Right renal pelvis (tissue), 4 donors: ENCODE results near the gene SYNCRIP. TPM values are rescaled to one million over a fixed set of nuclear protein-coding genes. Genes with fewer than 3 reads are reported as not detected.
"Not testable (repeated sequence)": the region's sequence is repeated elsewhere in the genome, so short reads cannot be mapped to it uniquely, and the experiment has no call there.

Experiments
- DNase-seq, 4 donors: peaks; one replicate each; pipeline ENCODE4 v3.0.0-alpha.2; 2013; ENCODE audit warnings: low read depth in 4 of 4, low spot score in 3 of 4, missing footprints in 1 of 4
- polyA plus RNA-seq, 4 donors: library from polyadenylated mRNA; unstranded; fragments of 120-200 nt; gene quantifications; one replicate each; pipeline ENCODE4 v1.2.1, GENCODE V29; 2013; ENCODE audit not compliant: insufficient read length in 4 of 4

SYNCRIP gene
- polyA plus RNA-seq: 100 to 1,000 TPM; 157 to 208 (median 203) TPM

GRCh38 chr6:85642774-85643536, at the start of gene SYNCRIP:
Gene SYNCRIP, minus strand, starts transcription at chr6:85642886. Its CDS starts 1,447 bp downstream, at chr6:85641439.
- peak; percentile 96 to 97 (median 97) for DNase-seq

GRCh38 chr6:85691478-85691877, 48.8 kb upstream of the SYNCRIP start:
- DNase-seq: no peak

GRCh38 chr6:85690071-85690470, 47.4 kb upstream of the SYNCRIP start:
- no peak for DNase-seq

- DNase-seq: no peak
These were observed 43.0 kb upstream of the SYNCRIP start for GRCh38 chr6:85685713-85686112.

- DNase-seq: no peak
These were observed 42.1 kb upstream of the SYNCRIP start for GRCh38 chr6:85684809-85685171.

GRCh38 chr6:85684133-85684808, 41.6 kb upstream of the SYNCRIP start:
- DNase-seq: no peak

- not testable (repeated sequence) for DNase-seq
These were observed 39.2 kb upstream of the SYNCRIP start for GRCh38 chr6:85681899-85682298.

GRCh38 chr6:85680388-85680787, 37.7 kb upstream of the SYNCRIP start:
- DNase-seq: no peak

GRCh38 chr6:85679445-85680123, 36.9 kb upstream of the SYNCRIP start:
- DNase-seq: no peak

- DNase-seq: peak; percentile 98 to 99 (median 98)
These were observed 36.1 kb upstream of the SYNCRIP start for GRCh38 chr6:85678602-85679444.

GRCh38 chr6:85678026-85678601, 35.4 kb upstream of the SYNCRIP start:
- DNase-seq: no peak

GRCh38 chr6:85677234-85677956, 34.7 kb upstream of the SYNCRIP start:
- no peak for DNase-seq

- no peak for DNase-seq
These were observed 33.5 kb upstream of the SYNCRIP start for GRCh38 chr6:85676086-85676729.

- no peak for DNase-seq
These were observed 32.5 kb upstream of the SYNCRIP start for GRCh38 chr6:85675030-85675819.

- no peak for DNase-seq
These were observed 31.9 kb upstream of the SYNCRIP start for GRCh38 chr6:85674604-85675003.

GRCh38 chr6:85673198-85674139, 30.8 kb upstream of the SYNCRIP start:
- DNase-seq: no peak

- no peak for DNase-seq
These were observed 29.9 kb upstream of the SYNCRIP start for GRCh38 chr6:85672623-85673022.
